Measurements from ENCODE around the gene ARID5B. TPM values are rescaled to one million over a fixed set of nuclear protein-coding genes. Genes with fewer than 3 reads are reported as not detected.

The ARID5B gene
- polyA plus RNA-seq, 1 donor from 2014 or later, result 2.1 TPM

DNA sequence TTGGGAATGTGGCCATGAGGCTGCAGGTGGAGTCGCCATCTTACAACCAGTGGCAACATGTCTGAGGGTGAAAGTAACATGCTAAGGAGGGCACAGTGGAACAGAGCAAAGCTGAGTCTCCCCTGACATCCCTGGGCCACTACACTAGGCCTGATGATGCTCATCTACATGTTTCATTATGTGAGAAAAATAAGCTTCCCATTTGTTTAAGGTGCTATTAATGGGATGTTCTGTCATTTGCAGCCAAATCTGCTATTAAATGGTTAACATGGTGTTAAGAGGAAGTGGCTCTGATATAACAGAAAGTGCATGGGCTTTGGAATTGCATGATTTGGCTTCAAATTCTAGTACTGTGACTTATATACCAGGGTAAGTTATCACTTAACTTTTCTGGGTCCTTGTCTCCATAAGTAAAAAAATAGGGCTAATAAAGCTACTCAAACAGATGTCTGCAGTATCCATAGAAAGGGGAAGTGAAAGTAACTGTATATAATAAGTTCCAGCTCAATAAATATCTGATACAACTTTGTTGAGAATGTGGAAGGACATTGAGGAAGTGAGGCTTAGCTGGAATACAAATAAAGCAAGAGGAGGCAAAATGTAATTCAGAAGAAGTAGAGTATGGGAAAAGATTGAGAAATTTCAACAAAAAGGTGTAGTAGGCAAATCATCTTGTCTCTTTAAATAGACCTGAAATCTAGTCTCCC is 208.2 kb downstream of the ARID5B start:
- no peak overlapping the region for H3K9ac ChIP-seq (ENCODE audit: low read length)
- no peak overlapping the region for H3K4me3 ChIP-seq (ENCODE audit: low read length)
- TF ChIP-seq POLR2AphosphoS5 (IDR thresholded peaks at IDR 0.05) (no peak), RAD21 (conservative IDR thresholded peaks at IDR 0.05) (no peak), TAF1 (IDR thresholded peaks at IDR 0.05; ENCODE audit: low read depth) (no peak)
- H3K79me2 ChIP-seq (replicated peaks; ENCODE audit: insufficient read depth, low read length), result no peaks in the 10 kb centered on the region
- no peaks in the 10 kb centered on the region for H3K36me3 ChIP-seq (ENCODE audit: insufficient read depth, low read length)
- H3K27ac ChIP-seq (ENCODE audit: low read length), result no peak overlapping the region
- no peak overlapping the region for H2AFZ ChIP-seq (ENCODE audit: low read depth, low read length)
- no peaks in the 10 kb centered on the region for H3K9me3 ChIP-seq (ENCODE audit: low read length)
- H3K27me3 ChIP-seq (ENCODE audit: insufficient read depth, low read depth, low read length), result no peaks in the 10 kb centered on the region
- no peak overlapping the region for H3K4me2 ChIP-seq (ENCODE audit: low read length)
- H4K20me1 ChIP-seq (ENCODE audit: insufficient read depth), result no peaks in the 10 kb centered on the region
- H3F3A ChIP-seq (ENCODE audit: insufficient read depth, low read length, poor library complexity, severe bottlenecking), result no peaks in the 10 kb centered on the region
- no peaks in the 10 kb centered on the region for H3K9me2 ChIP-seq (ENCODE audit: insufficient read depth, low read length)

DNA sequence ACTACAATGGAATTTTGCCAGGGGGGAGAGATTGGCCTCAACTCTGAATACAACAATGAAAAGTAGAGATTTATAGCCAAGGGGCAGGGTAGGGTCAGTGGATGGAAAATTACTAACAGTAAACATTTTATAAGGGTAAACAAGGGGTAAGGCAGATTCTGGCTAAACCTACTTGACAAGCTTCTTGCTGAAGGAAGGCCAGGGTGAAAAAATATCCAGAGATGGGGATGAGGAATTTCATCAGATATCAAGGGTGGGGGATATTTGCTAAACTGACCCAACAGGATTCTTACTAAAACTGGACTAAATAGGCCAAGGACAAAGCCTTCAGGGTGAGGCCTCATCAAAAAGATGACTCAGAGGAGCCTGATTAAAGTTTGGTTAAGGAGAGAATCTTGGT is 210.8 kb downstream of the ARID5B start:
- Histone ChIP-seq H3K4me2 (ENCODE audit: low read length) (no peak overlapping the region), H2AFZ (ENCODE audit: low read depth, low read length) (no peak overlapping the region), H3K9ac (ENCODE audit: low read length) (no peak overlapping the region), H3F3A (ENCODE audit: insufficient read depth, low read length, poor library complexity, severe bottlenecking) (no peaks in the 10 kb centered on the region), H3K27me3 (ENCODE audit: insufficient read depth, low read depth, low read length) (no peaks in the 10 kb centered on the region), H3K36me3 (ENCODE audit: insufficient read depth, low read length) (no peaks in the 10 kb centered on the region), H3K9me2 (ENCODE audit: insufficient read depth, low read length) (no peaks in the 10 kb centered on the region), H4K20me1 (ENCODE audit: insufficient read depth) (no peaks in the 10 kb centered on the region), H3K4me3 (ENCODE audit: low read length) (no peak overlapping the region), H3K79me2 (replicated peaks; ENCODE audit: insufficient read depth, low read length) (no peaks in the 10 kb centered on the region), H3K27ac (ENCODE audit: low read length) (no peak overlapping the region), H3K9me3 (ENCODE audit: low read length) (no peaks in the 10 kb centered on the region)
- TF ChIP-seq EZH2 (IDR thresholded peaks at IDR 0.05; ENCODE audit: borderline replicate concordance, insufficient read depth, low read length, poor library complexity, severe bottlenecking) (no peak), POLR2AphosphoS5 (IDR thresholded peaks at IDR 0.05) (no peak), EP300 (conservative IDR thresholded peaks at IDR 0.05; ENCODE audit: poor library complexity, severe bottlenecking) (no peak), RAD21 (conservative IDR thresholded peaks at IDR 0.05) (no peak), SMC3 (conservative IDR thresholded peaks at IDR 0.05; ENCODE audit: poor library complexity) (no peak), TAF1 (IDR thresholded peaks at IDR 0.05; ENCODE audit: low read depth) (no peak)
- TF ChIP-seq, protein P1, sequence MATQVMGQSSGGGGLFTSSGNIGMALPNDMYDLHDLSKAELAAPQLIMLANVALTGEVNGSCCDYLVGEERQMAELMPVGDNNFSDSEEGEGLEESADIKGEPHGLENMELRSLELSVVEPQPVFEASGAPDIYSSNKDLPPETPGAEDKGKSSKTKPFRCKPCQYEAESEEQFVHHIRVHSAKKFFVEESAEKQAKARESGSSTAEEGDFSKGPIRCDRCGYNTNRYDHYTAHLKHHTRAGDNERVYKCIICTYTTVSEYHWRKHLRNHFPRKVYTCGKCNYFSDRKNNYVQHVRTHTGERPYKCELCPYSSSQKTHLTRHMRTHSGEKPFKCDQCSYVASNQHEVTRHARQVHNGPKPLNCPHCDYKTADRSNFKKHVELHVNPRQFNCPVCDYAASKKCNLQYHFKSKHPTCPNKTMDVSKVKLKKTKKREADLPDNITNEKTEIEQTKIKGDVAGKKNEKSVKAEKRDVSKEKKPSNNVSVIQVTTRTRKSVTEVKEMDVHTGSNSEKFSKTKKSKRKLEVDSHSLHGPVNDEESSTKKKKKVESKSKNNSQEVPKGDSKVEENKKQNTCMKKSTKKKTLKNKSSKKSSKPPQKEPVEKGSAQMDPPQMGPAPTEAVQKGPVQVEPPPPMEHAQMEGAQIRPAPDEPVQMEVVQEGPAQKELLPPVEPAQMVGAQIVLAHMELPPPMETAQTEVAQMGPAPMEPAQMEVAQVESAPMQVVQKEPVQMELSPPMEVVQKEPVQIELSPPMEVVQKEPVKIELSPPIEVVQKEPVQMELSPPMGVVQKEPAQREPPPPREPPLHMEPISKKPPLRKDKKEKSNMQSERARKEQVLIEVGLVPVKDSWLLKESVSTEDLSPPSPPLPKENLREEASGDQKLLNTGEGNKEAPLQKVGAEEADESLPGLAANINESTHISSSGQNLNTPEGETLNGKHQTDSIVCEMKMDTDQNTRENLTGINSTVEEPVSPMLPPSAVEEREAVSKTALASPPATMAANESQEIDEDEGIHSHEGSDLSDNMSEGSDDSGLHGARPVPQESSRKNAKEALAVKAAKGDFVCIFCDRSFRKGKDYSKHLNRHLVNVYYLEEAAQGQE (IDR thresholded peaks at IDR 0.05; ENCODE audit: borderline replicate concordance), result no peak
- TF ChIP-seq, protein P2, sequence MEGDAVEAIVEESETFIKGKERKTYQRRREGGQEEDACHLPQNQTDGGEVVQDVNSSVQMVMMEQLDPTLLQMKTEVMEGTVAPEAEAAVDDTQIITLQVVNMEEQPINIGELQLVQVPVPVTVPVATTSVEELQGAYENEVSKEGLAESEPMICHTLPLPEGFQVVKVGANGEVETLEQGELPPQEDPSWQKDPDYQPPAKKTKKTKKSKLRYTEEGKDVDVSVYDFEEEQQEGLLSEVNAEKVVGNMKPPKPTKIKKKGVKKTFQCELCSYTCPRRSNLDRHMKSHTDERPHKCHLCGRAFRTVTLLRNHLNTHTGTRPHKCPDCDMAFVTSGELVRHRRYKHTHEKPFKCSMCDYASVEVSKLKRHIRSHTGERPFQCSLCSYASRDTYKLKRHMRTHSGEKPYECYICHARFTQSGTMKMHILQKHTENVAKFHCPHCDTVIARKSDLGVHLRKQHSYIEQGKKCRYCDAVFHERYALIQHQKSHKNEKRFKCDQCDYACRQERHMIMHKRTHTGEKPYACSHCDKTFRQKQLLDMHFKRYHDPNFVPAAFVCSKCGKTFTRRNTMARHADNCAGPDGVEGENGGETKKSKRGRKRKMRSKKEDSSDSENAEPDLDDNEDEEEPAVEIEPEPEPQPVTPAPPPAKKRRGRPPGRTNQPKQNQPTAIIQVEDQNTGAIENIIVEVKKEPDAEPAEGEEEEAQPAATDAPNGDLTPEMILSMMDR (IDR thresholded peaks at IDR 0.05; ENCODE audit: poor library complexity, severe bottlenecking), result no peak

DNA sequence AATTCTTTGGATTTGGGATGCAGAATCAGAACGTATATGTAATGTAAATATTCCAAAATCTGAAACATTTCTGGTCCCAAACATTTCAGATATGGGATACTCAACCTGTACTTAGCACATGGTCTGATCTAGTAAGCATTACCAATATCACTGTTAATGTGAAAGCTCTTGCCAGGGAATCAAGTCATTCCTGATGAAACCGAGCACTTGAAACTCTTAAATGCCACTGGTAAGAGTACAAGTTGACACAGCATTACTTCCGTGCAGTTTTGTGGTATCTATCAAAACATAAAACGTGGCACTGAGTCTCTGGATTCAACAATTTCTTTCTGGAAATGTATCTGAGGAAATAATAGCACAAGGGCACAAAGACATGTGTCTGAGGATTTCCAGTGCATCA is 211.5 kb downstream of the ARID5B start:
- Histone ChIP-seq H3K36me3 (ENCODE audit: insufficient read depth, low read length) (no peaks in the 10 kb centered on the region), H3K9me3 (ENCODE audit: low read length) (no peaks in the 10 kb centered on the region)
- TF ChIP-seq, protein P1 (IDR thresholded peaks at IDR 0.05; ENCODE audit: borderline replicate concordance), result no peak
- no peak for TF ChIP-seq EP300 (conservative IDR thresholded peaks at IDR 0.05; ENCODE audit: poor library complexity, severe bottlenecking)
- TF ChIP-seq POLR2AphosphoS5 (IDR thresholded peaks at IDR 0.05), result no peak
- no peak for TF ChIP-seq RAD21 (conservative IDR thresholded peaks at IDR 0.05)
- TF ChIP-seq, protein P2 (IDR thresholded peaks at IDR 0.05; ENCODE audit: poor library complexity, severe bottlenecking), result no peak
- no peak for TF ChIP-seq TAF1 (IDR thresholded peaks at IDR 0.05; ENCODE audit: low read depth)
- TF ChIP-seq MXI1 (conservative IDR thresholded peaks at IDR 0.05; ENCODE audit: poor library complexity, severe bottlenecking), result no peak
- TF ChIP-seq SMC3 (conservative IDR thresholded peaks at IDR 0.05; ENCODE audit: poor library complexity), result no peak
- no peak for TF ChIP-seq EZH2 (IDR thresholded peaks at IDR 0.05; ENCODE audit: borderline replicate concordance, insufficient read depth, low read length, poor library complexity, severe bottlenecking)

More for the DNA sequence above, 211.5 kb downstream of the ARID5B start:
- Histone ChIP-seq H3K27ac (ENCODE audit: low read length) (no peak overlapping the region), H3K4me3 (ENCODE audit: low read length) (no peak overlapping the region), H3K27me3 (ENCODE audit: insufficient read depth, low read depth, low read length) (no peaks in the 10 kb centered on the region), H4K20me1 (ENCODE audit: insufficient read depth) (no peaks in the 10 kb centered on the region), H3K79me2 (replicated peaks; ENCODE audit: insufficient read depth, low read length) (no peaks in the 10 kb centered on the region), H3K9me2 (ENCODE audit: insufficient read depth, low read length) (no peaks in the 10 kb centered on the region), H3K9ac (ENCODE audit: low read length) (no peak overlapping the region), H2AFZ (ENCODE audit: low read depth, low read length) (no peak overlapping the region), H3F3A (ENCODE audit: insufficient read depth, low read length, poor library complexity, severe bottlenecking) (no peaks in the 10 kb centered on the region), H3K4me2 (ENCODE audit: low read length) (no peak overlapping the region)

Data from neural cell (in vitro differentiated cells).